Sigmoid colon (tissue), 7 donors: ENCODE results near the gene EPHB1. TPM values are rescaled to one million over a fixed set of nuclear protein-coding genes. Genes with fewer than 3 reads are reported as not detected.

ENCODE experiments used
- DNase-seq: peaks from one replicate; pipeline ENCODE4 v3.0.0-alpha.2; 2019
- H3K27ac ChIP-seq, 4 donors: fragments of 200-600 bp; sonication (generic); one replicate each; pipeline ENCODE4 v1.5.1; 2016 to 2019; ENCODE audit warnings: mild to moderate bottlenecking in 1 of 4
- H3K27me3 ChIP-seq, 3 donors: fragments of 200-600 bp; sonication (generic); one replicate each; pipeline ENCODE4 v1.5.1; 2019; ENCODE audit warnings: mild to moderate bottlenecking in 1 of 3
- H3K36me3 ChIP-seq, 4 donors: fragments of 200-600 bp; sonication (generic); one replicate each; pipeline ENCODE4 v1.5.1; 2016 to 2019
- H3K4me1 ChIP-seq, 4 donors: fragments of 200-600 bp; sonication (generic); one replicate each; pipeline ENCODE4 v1.5.1; 2017 to 2019
- H3K4me3 ChIP-seq, 4 donors: fragments of 200-600 bp; sonication (generic); one replicate each; pipeline ENCODE4 v1.5.1; 2017 to 2019; ENCODE audit warnings: mild to moderate bottlenecking in 2 of 4, moderate library complexity in 1 of 4
- H3K9me3 ChIP-seq, 4 donors: fragments of 200-600 bp in 3 of 4; sonication (generic) in 3 of 4; one replicate each; pipeline versions ENCODE4 v1.5.1 to v1.6.1; 2013 to 2019
- CTCF ChIP-seq, 4 experiments: fragments of 450-650 bp in 3 of 4; fragments of 200-600 bp in 1 of 4; IDR thresholded peaks; one replicate each; pipeline ENCODE4 v1.5.1; 2016 to 2019; ENCODE audit warnings: antibody characterized with exemption in 4 of 4, mild to moderate bottlenecking in 3 of 4, moderate library complexity in 2 of 4
- EP300 ChIP-seq, 4 donors: sonication (generic); formaldehyde crosslinking; IDR thresholded peaks; one replicate each; pipeline ENCODE4 v1.6.1; 2017; ENCODE audit warnings: antibody characterized with exemption in 4 of 4
- POLR2A ChIP-seq, 2 donors: fragments of 450-650 bp; IDR thresholded peaks; one replicate each; pipeline ENCODE4 v1.6.1; 2016; ENCODE audit warnings: antibody characterized with exemption in 2 of 2, mild to moderate bottlenecking in 2 of 2, moderate library complexity in 2 of 2
- POLR2AphosphoS5 ChIP-seq, 4 donors: sonication (generic); formaldehyde crosslinking; IDR thresholded peaks; one replicate each; pipeline ENCODE4 v1.6.1; 2017; ENCODE audit warnings: antibody characterized with exemption in 4 of 4
- WGBS, 2 donors: extraction: QIAGEN DNeasy Blood & Tissue Kit; methylation state at CpG; one replicate each; pipeline ENCODE4 v1.1.7; 2013; 5-methylcytosine and 5-hydroxymethylcytosine counted together
- intact Hi-C: fragments of 100-400 bp; cut with DNase I; formaldehyde crosslinking; loops from one replicate; pipeline ENCODE4 v1.15.1; 2023
- polyA plus RNA-seq, 3 donors: library from polyadenylated mRNA; stranded (reverse); fragments of 200-250 nt; gene quantifications; one replicate each; pipeline ENCODE4 v1.2.3, GENCODE V29; 2013
- total RNA-seq, 4 donors: library from RNA; depleted of rRNA; stranded (reverse); fragments of >200 nt; gene quantifications; one replicate each; pipeline ENCODE4 v1.1.0, GENCODE V29; 2016
- donor health status: healthy with polysubstance abuse.
- donor health status: Bipolar disorder and iron deficiency.
- donor health status: healthy.

EPHB1 gene
- total and polyA plus RNA-seq, 7 donors, result 0.29 to 17.3 (median 3.6) TPM; not detected in 2

GRCh38 chr3:135258916-135259315, 463.9 kb downstream of the EPHB1 start:
- H3K4me1 ChIP-seq, result no peaks in the 10 kb centered on the region
- no peak for DNase-seq
- no peak overlapping the region for H3K4me3 ChIP-seq
- intact Hi-C loops, result no loop called here
- H3K27ac ChIP-seq, result no peak overlapping the region
- no peak for TF ChIP-seq POLR2A (IDR thresholded peaks at IDR 0.05)
- no peak for TF ChIP-seq POLR2AphosphoS5 (IDR thresholded peaks at IDR 0.05)
- TF ChIP-seq EP300 (IDR thresholded peaks at IDR 0.05), result no peak
- TF ChIP-seq CTCF (IDR thresholded peaks at IDR 0.05), result no peak
- H3K27me3 ChIP-seq, result no peaks in the 10 kb centered on the region
- 84 to 91% methylated on average over 3 of the region's 3 CpGs for WGBS, 2 donors
- H3K9me3 ChIP-seq, result no peaks in the 10 kb centered on the region
- peaks cover 0 to 6% (median 0%) of the 10 kb centered on the region in 4 donors for H3K36me3 ChIP-seq

GRCh38 chr3:135260025-135260424, 465.0 kb downstream of the EPHB1 start:
- Histone ChIP-seq H3K4me1 (no peaks in the 10 kb centered on the region), H3K36me3 (peaks cover 0 to 6% (median 0%) of the 10 kb centered on the region in 4 donors), H3K4me3 (no peak overlapping the region), H3K27me3 (no peaks in the 10 kb centered on the region), H3K27ac (no peak overlapping the region), H3K9me3 (no peaks in the 10 kb centered on the region)
- intact Hi-C loops, result no loop called here
- no peak for DNase-seq
- no peak for TF ChIP-seq EP300 (IDR thresholded peaks at IDR 0.05)
- no peak for TF ChIP-seq CTCF (IDR thresholded peaks at IDR 0.05)
- TF ChIP-seq POLR2A (IDR thresholded peaks at IDR 0.05), result no peak
- no peak for TF ChIP-seq POLR2AphosphoS5 (IDR thresholded peaks at IDR 0.05)
- 79 to 94% methylated on average over 2 of the region's 2 CpGs for WGBS, 2 donors

GRCh38 chr3:135261214-135261775, 466.2 kb downstream of the EPHB1 start:
- no peak overlapping the region for H3K27ac ChIP-seq
- intact Hi-C loops, result no loop called here
- DNase-seq, result no peak
- H3K4me1 ChIP-seq, result no peaks in the 10 kb centered on the region
- TF ChIP-seq EP300 (IDR thresholded peaks at IDR 0.05) (no peak), CTCF (IDR thresholded peaks at IDR 0.05) (no peak), POLR2A (IDR thresholded peaks at IDR 0.05) (no peak), POLR2AphosphoS5 (IDR thresholded peaks at IDR 0.05) (no peak)
- H3K9me3 ChIP-seq, result no peaks in the 10 kb centered on the region
- no peak overlapping the region for H3K4me3 ChIP-seq
- peaks cover 0 to 6% (median 0%) of the 10 kb centered on the region in 4 donors for H3K36me3 ChIP-seq
- no peaks in the 10 kb centered on the region for H3K27me3 ChIP-seq
- 80 to 88% methylated on average over 6 of the region's 6 CpGs for WGBS, 2 donors

- Histone ChIP-seq H3K4me3 (no peak overlapping the region), H3K27ac (no peak overlapping the region), H3K9me3 (no peaks in the 10 kb centered on the region), H3K4me1 (no peaks in the 10 kb centered on the region), H3K27me3 (no peaks in the 10 kb centered on the region), H3K36me3 (peaks cover 0 to 6% (median 0%) of the 10 kb centered on the region in 4 donors)
- no peak for TF ChIP-seq POLR2AphosphoS5 (IDR thresholded peaks at IDR 0.05)
- TF ChIP-seq EP300 (IDR thresholded peaks at IDR 0.05), result no peak
- TF ChIP-seq POLR2A (IDR thresholded peaks at IDR 0.05), result no peak
- no peak for TF ChIP-seq CTCF (IDR thresholded peaks at IDR 0.05)
- DNase-seq, result no peak
- intact Hi-C loops, result no loop called here
- 85 to 89% methylated on average over 1 of the region's 1 CpG for WGBS, 2 donors
Observed at GRCh38 chr3:135261916-135262315, 466.9 kb downstream of the EPHB1 start.

- Histone ChIP-seq H3K9me3 (no peaks in the 10 kb centered on the region), H3K27me3 (no peaks in the 10 kb centered on the region), H3K36me3 (peaks cover 0 to 6% (median 0%) of the 10 kb centered on the region in 4 donors), H3K4me1 (no peaks in the 10 kb centered on the region), H3K27ac (no peak overlapping the region), H3K4me3 (no peak overlapping the region)
- intact Hi-C loops, result no loop called here
- no peak for TF ChIP-seq POLR2A (IDR thresholded peaks at IDR 0.05)
- no peak for TF ChIP-seq POLR2AphosphoS5 (IDR thresholded peaks at IDR 0.05)
- TF ChIP-seq EP300 (IDR thresholded peaks at IDR 0.05), result no peak
- TF ChIP-seq CTCF (IDR thresholded peaks at IDR 0.05), result no peak
- WGBS, 2 donors, result 60 to 88% methylated on average over 4 of the region's 4 CpGs
- DNase-seq, result no peak
Observed at GRCh38 chr3:135262441-135262840, 467.4 kb downstream of the EPHB1 start.
